MCF 10A (cell line): ENCODE results near the gene SAMD4A. TPM values are rescaled to one million over a fixed set of nuclear protein-coding genes. Genes with fewer than 3 reads are reported as not detected.

Experiments
- BruUV-seq: library from RNA; stranded (reverse); fragments of 400-500 nt; replicated peaks from 2 replicates; lab custom pipeline; 2021; lab: Mats Ljungman, UMichigan
- CTCF ChIA-PET: fragments of 300-600 bp; sonication (Branson Sonifier 250); formaldehyde crosslinking; extraction: SDS; loops from one replicate; lab custom pipeline; 2021; ENCODE audit warnings: antibody characterized with exemption, inconsistent platforms; lab: Yijun Ruan, JAX
- POLR2A ChIA-PET: fragments of 300-600, 350-650 bp; sonication (Branson Sonifier 250); formaldehyde crosslinking; extraction: SDS; loops from one replicate; lab custom pipeline; 2020; ENCODE audit warnings: antibody characterized with exemption, inconsistent platforms; lab: Yijun Ruan, JAX
- DNase-seq: peaks from one replicate; pipeline ENCODE4 v3.0.0-alpha.2; 2018; ENCODE audit not compliant: unreplicated experiment
- H3K27ac Mint-ChIP-seq: one replicate; pipeline ENCODE4 v1.8.0; 2022; ENCODE audit warnings: mild to moderate bottlenecking, low read depth, mixed read lengths; ENCODE audit not compliant: unreplicated experiment
- H3K27me3 Mint-ChIP-seq: one replicate; pipeline ENCODE4 v1.8.0; 2022; ENCODE audit warnings: mixed read lengths; ENCODE audit not compliant: insufficient read depth, unreplicated experiment
- H3K36me3 Mint-ChIP-seq: one replicate; pipeline ENCODE4 v1.8.0; 2022; ENCODE audit warnings: mild to moderate bottlenecking, moderate library complexity, mixed read lengths; ENCODE audit not compliant: insufficient read depth, unreplicated experiment
- H3K4me1 Mint-ChIP-seq: one replicate; pipeline ENCODE4 v1.8.0; 2022; ENCODE audit warnings: mixed read lengths; ENCODE audit not compliant: insufficient read depth, unreplicated experiment
- H3K4me3 Mint-ChIP-seq: one replicate; pipeline ENCODE4 v1.8.0; 2022; ENCODE audit warnings: mild to moderate bottlenecking, moderate library complexity, mixed read lengths; ENCODE audit not compliant: unreplicated experiment
- H3K9me3 Mint-ChIP-seq: one replicate; pipeline ENCODE4 v1.8.0; 2022; ENCODE audit warnings: mixed read lengths; ENCODE audit not compliant: unreplicated experiment
- CTCF ChIP-seq: fragments of 200-600 bp; IDR thresholded peaks from one replicate; pipeline ENCODE4 v1.8.0; 2022; ENCODE audit warnings: antibody characterized with exemption, mild to moderate bottlenecking; ENCODE audit not compliant: unreplicated experiment
- intact Hi-C: fragments of 100-400 bp; cut with micrococcal nuclease; formaldehyde crosslinking; loops from 2 replicates; pipeline ENCODE4 v1.14.1; 2022
- total RNA-seq: library from RNA; stranded (reverse); gene quantifications from 2 replicates; pipeline ENCODE4 v1.2.3, GENCODE V29; 2022

Gene SAMD4A
- total RNA-seq, 1 experiment from 2014 or later = 63.5 TPM

GRCh38 chr14:54600717-54601109, 33.8 kb downstream of the SAMD4A start:
- Mint-ChIP-seq H3K9me3 (no peaks in the 10 kb centered on the region), H3K4me1 (peaks cover 34% of the 10 kb centered on the region), H3K27ac (peak overlapping the region; percentile 13), H3K4me3 (no peak overlapping the region), H3K27me3 (no peaks in the 10 kb centered on the region), H3K36me3 (peaks cover 7% of the 10 kb centered on the region)
- intact Hi-C loops = no loop called here
- no peak for TF ChIP-seq CTCF
- no peak for DNase-seq
- ChIA-PET POLR2A (interaction anchor here (0.6 to 1.9 kb wide), 4 partner anchors 9 to 54 kb away, joined by 3 to 11 read pairs (median 4); no protein-coding TSS in a partner anchor), CTCF (interaction anchor here (0.7 kb wide), 1 partner anchor 84 kb away, joined by 5 read pairs; no protein-coding TSS in a partner anchor)
- no TSS peak for BruUV-seq

- peak; percentile 64 for DNase-seq
- Mint-ChIP-seq H3K4me1 (peaks cover 41% of the 10 kb centered on the region), H3K4me3 (no peak overlapping the region), H3K27ac (no peak overlapping the region), H3K9me3 (peaks cover 7% of the 10 kb centered on the region), H3K27me3 (no peaks in the 10 kb centered on the region), H3K36me3 (no peaks in the 10 kb centered on the region)
- intact Hi-C loops = no loop called here
- no TSS peak for BruUV-seq
- POLR2A ChIA-PET = interaction anchor here (0.6 to 2.0 kb wide), 7 partner anchors 9 to 165 kb away, joined by 3 to 11 read pairs (median 4); no protein-coding TSS in a partner anchor
- CTCF ChIA-PET = interaction anchor here (0.6 to 1.1 kb wide), 4 partner anchors 40 to 109 kb away, joined by 3 to 4 read pairs (median 3); no protein-coding TSS in a partner anchor
- no peak for TF ChIP-seq CTCF
Measured at GRCh38 chr14:54603362-54603761, 36.4 kb downstream of the SAMD4A start.

GRCh38 chr14:54606178-54606577, 39.2 kb downstream of the SAMD4A start:
- Mint-ChIP-seq H3K4me3 (no peak overlapping the region), H3K27me3 (no peaks in the 10 kb centered on the region), H3K4me1 (peaks cover 26% of the 10 kb centered on the region), H3K27ac (peak overlapping the region; percentile 77), H3K36me3 (no peaks in the 10 kb centered on the region), H3K9me3 (peaks cover 7% of the 10 kb centered on the region)
- no peak for TF ChIP-seq CTCF
- BruUV-seq = no TSS peak
- intact Hi-C loops = no loop called here
- no peak for DNase-seq
- CTCF ChIA-PET = no interaction called here
- POLR2A ChIA-PET = interaction anchor here (0.9 to 1.8 kb wide), 2 partner anchors 17 to 19 kb away, joined by 3 to 7 read pairs; no protein-coding TSS in a partner anchor

- TF ChIP-seq CTCF = no peak
- peak overlapping the region; percentile 77 for H3K27ac Mint-ChIP-seq
- H3K36me3 Mint-ChIP-seq = no peaks in the 10 kb centered on the region
- no peak for DNase-seq
- CTCF ChIA-PET = no interaction called here
- peaks cover 24% of the 10 kb centered on the region for H3K4me1 Mint-ChIP-seq
- POLR2A ChIA-PET = interaction anchor here (0.9 kb wide), 1 partner anchor 16 kb away, joined by 3 read pairs; no protein-coding TSS in a partner anchor
- H3K9me3 Mint-ChIP-seq = peaks cover 7% of the 10 kb centered on the region
- intact Hi-C loops = no loop called here
- no TSS peak for BruUV-seq
- H3K4me3 Mint-ChIP-seq = no peak overlapping the region
- H3K27me3 Mint-ChIP-seq = no peaks in the 10 kb centered on the region
Measured at GRCh38 chr14:54606631-54607133, 39.8 kb downstream of the SAMD4A start.
